ENCODE measurements around the gene ESPN. TPM values are rescaled to one million over a fixed set of nuclear protein-coding genes. Genes with fewer than 3 reads are reported as not detected.

The ESPN gene
- total and polyA plus RNA-seq, 4 donors, result 0.66 to 7.4 (median 3.3) TPM

DNA sequence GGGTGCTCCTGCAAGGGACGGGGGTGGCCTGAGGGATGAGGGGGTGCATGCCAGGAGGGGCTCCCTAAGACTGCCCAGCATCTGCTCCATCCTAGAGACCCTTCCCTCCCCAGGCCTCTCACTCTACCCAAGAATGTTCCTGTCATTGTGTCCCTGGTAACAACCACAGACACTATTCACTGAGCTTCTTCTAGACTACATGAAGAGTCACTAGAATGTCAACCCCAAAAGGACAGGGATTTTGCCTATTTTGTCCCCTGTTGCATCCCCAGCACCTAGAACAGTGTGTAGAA is 38.5 kb downstream of the ESPN start:
- Histone ChIP-seq H3K27ac (ENCODE audit: low read depth, low read length) (no peak overlapping the region), H3K9me3 (ENCODE audit: control insufficient read depth, insufficient read depth, low read length) (no peaks in the 10 kb centered on the region), H3K27me3 (ENCODE audit: control insufficient read depth, insufficient read depth, low read length) (peaks cover 31% of the 10 kb centered on the region), H3K36me3 (ENCODE audit: control insufficient read depth, insufficient read depth, low read length) (peaks cover 78% of the 10 kb centered on the region), H3K4me1 (ENCODE audit: control insufficient read depth, insufficient read depth, low read length) (peaks cover 22% of the 10 kb centered on the region), H3K4me3 (ENCODE audit: low read depth, low read length) (no peak overlapping the region)
- DNase-seq (ENCODE audit: low read depth in 4 of 6, low spot score in 6 of 6), result no peak
- WGBS (ENCODE audit: insufficient coverage), result no CpG with 5 or more reads among the region's 1 CpG

DNA sequence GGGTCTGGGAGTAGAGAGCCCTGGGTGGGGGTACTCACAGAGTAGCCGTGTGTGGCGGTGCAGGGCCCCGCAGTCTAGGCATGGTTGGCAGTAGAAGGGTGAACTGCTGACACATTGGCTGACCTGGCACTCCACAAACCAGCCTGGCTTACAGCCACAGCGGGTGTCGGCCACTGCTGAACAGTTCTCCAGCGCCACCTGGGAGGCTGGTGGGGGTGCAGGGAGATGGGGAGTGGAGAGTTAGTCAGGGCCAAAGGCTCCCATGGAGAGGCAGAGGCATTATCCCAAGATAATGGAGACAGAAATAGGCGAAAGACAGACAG is 39.9 kb downstream of the ESPN start:
- no peak overlapping the region for H3K4me3 ChIP-seq (ENCODE audit: low read depth, low read length)
- no peaks in the 10 kb centered on the region for H3K9me3 ChIP-seq (ENCODE audit: control insufficient read depth, insufficient read depth, low read length)
- WGBS (ENCODE audit: insufficient coverage), result 78% methylated on average over 7 of the region's 7 CpGs
- peaks cover 30% of the 10 kb centered on the region for H3K27me3 ChIP-seq (ENCODE audit: control insufficient read depth, insufficient read depth, low read length)
- no peak for DNase-seq (ENCODE audit: low read depth in 4 of 6, low spot score in 6 of 6)
- H3K27ac ChIP-seq (ENCODE audit: low read depth, low read length), result no peak overlapping the region
- H3K36me3 ChIP-seq (ENCODE audit: control insufficient read depth, insufficient read depth, low read length), result peaks cover 93% of the 10 kb centered on the region
- H3K4me1 ChIP-seq (ENCODE audit: control insufficient read depth, insufficient read depth, low read length), result peaks cover 22% of the 10 kb centered on the region

- peaks cover 26% of the 10 kb centered on the region for H3K27me3 ChIP-seq (ENCODE audit: control insufficient read depth, insufficient read depth, low read length)
- H3K4me3 ChIP-seq (ENCODE audit: low read depth, low read length), result no peak overlapping the region
- WGBS (ENCODE audit: insufficient coverage), result 84% methylated on average over 5 of the region's 5 CpGs
- no peaks in the 10 kb centered on the region for H3K9me3 ChIP-seq (ENCODE audit: control insufficient read depth, insufficient read depth, low read length)
- H3K36me3 ChIP-seq (ENCODE audit: control insufficient read depth, insufficient read depth, low read length), result peaks cover 93% of the 10 kb centered on the region
- DNase-seq (ENCODE audit: low read depth in 4 of 6, low spot score in 6 of 6), result no peak
- no peak overlapping the region for H3K27ac ChIP-seq (ENCODE audit: low read depth, low read length)
- H3K4me1 ChIP-seq (ENCODE audit: control insufficient read depth, insufficient read depth, low read length), result peaks cover 19% of the 10 kb centered on the region
These were observed 40.3 kb downstream of the ESPN start for GRCh38 chr1:6464915-6465314.

DNA sequence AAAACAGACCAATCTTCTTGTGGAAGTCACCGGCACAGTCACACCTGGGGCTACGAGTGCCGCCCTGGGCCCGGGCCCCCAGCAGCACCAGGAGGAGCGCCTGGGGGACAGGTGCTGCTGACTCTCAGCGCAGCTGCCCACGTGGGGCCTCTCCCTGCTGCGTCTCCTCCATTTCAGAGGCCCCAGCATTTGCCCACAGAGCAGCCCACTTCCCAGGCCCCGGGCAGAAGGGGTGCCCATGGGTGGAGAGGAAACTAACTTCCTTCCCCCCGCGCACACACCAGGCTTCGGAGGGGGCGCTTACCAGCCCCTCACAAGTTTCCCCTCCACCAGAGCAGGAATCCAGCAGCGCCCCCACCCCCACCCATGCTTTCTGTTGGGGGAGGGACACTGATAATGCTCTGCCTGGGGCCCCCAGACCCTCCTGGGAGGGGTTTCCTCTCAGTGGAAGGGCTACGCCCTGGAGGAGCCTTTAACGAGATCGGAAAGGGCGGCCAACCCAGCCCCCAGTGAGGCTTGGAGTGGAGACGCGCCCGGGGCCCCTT is 41.0 kb downstream of the ESPN start:
- Histone ChIP-seq H3K27ac (ENCODE audit: low read depth, low read length) (no peak overlapping the region), H3K9me3 (ENCODE audit: control insufficient read depth, insufficient read depth, low read length) (no peaks in the 10 kb centered on the region), H3K4me1 (ENCODE audit: control insufficient read depth, insufficient read depth, low read length) (peaks cover 13% of the 10 kb centered on the region), H3K4me3 (ENCODE audit: low read depth, low read length) (no peak overlapping the region), H3K36me3 (ENCODE audit: control insufficient read depth, insufficient read depth, low read length) (peaks cover 94% of the 10 kb centered on the region), H3K27me3 (ENCODE audit: control insufficient read depth, insufficient read depth, low read length) (peaks cover 19% of the 10 kb centered on the region)
- no peak for DNase-seq (ENCODE audit: low read depth in 4 of 6, low spot score in 6 of 6)
- WGBS (ENCODE audit: insufficient coverage), result 55% methylated on average over 15 of the region's 21 CpGs

DNA sequence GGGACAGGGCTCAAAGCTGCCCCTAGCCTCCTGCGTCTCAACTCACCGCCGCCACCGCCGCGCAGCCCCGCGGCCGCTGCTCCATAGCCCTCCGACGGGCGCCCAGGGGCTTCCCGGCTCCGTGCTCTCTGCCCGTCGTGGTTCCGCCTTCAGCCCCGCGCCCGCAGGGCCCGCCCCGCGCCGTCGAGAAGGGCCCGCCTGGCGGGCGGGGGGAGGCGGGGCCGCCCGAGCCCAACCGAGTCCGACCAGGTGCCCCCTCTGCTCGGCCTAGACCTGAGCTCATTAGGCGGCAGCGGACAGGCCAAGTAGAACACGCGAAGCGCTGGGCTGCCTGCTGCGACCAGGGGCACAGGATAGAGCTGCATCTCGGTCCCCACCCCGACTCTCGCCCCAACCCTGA is 41.4 kb downstream of the ESPN start, which contains the start of gene TNFRSF25:
TSS of gene TNFRSF25 (minus strand) at position 151 of the 400 bp plus-strand sequence. CDS start at position 85, 66 bp downstream.
- H3K4me1 ChIP-seq (ENCODE audit: control insufficient read depth, insufficient read depth, low read length), result peaks cover 8% of the 10 kb centered on the region
- H3K27me3 ChIP-seq (ENCODE audit: control insufficient read depth, insufficient read depth, low read length), result peaks cover 14% of the 10 kb centered on the region
- no peaks in the 10 kb centered on the region for H3K9me3 ChIP-seq (ENCODE audit: control insufficient read depth, insufficient read depth, low read length)
- peaks cover 94% of the 10 kb centered on the region for H3K36me3 ChIP-seq (ENCODE audit: control insufficient read depth, insufficient read depth, low read length)
- H3K4me3 ChIP-seq (ENCODE audit: low read depth, low read length), result no peak within 1 kb of the TSS
- DNase-seq (ENCODE audit: low read depth in 4 of 6, low spot score in 6 of 6), result no peak
- no peak within 1 kb of the TSS for H3K27ac ChIP-seq (ENCODE audit: low read depth, low read length)
- 26% methylated on average over 42 of the region's 43 CpGs for WGBS (ENCODE audit: insufficient coverage)

- peaks cover 8% of the 10 kb centered on the region for H3K27me3 ChIP-seq (ENCODE audit: control insufficient read depth, insufficient read depth, low read length)
- WGBS (ENCODE audit: insufficient coverage), result no CpG with 5 or more reads among the region's 5 CpGs
- no peak overlapping the region for H3K27ac ChIP-seq (ENCODE audit: low read depth, low read length)
- no peak for DNase-seq (ENCODE audit: low read depth in 4 of 6, low spot score in 6 of 6)
- H3K9me3 ChIP-seq (ENCODE audit: control insufficient read depth, insufficient read depth, low read length), result no peaks in the 10 kb centered on the region
- H3K4me1 ChIP-seq (ENCODE audit: control insufficient read depth, insufficient read depth, low read length), result peaks cover 5% of the 10 kb centered on the region
- H3K36me3 ChIP-seq (ENCODE audit: control insufficient read depth, insufficient read depth, low read length), result peaks cover 94% of the 10 kb centered on the region
- H3K4me3 ChIP-seq (ENCODE audit: low read depth, low read length), result no peak overlapping the region
These were observed 42.2 kb downstream of the ESPN start for GRCh38 chr1:6466751-6467150.

DNA sequence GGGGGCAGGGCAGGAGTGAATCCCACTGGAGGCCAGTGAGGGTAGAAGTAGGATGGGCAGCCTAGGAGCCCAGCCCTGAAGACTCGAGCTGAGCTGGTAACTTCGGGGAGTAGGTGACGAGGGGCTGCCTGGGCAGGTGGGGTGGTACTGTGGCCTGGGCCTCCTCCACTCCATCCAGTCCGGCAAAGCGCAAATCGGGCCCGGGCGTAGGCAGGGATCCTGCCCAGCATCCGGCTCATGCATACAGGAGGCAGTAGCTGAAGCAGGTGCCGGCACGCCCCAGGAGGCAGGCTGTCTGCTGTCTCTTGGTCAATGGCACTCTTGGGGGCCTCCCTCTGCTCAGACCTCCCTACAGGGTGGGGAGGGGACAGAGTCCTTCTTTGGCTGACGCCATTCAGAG is 42.6 kb downstream of the ESPN start:
- H3K27ac ChIP-seq (ENCODE audit: low read depth, low read length), result no peak overlapping the region
- H3K4me1 ChIP-seq (ENCODE audit: control insufficient read depth, insufficient read depth, low read length), result peaks cover 5% of the 10 kb centered on the region
- peaks cover 3% of the 10 kb centered on the region for H3K27me3 ChIP-seq (ENCODE audit: control insufficient read depth, insufficient read depth, low read length)
- DNase-seq (ENCODE audit: low read depth in 4 of 6, low spot score in 6 of 6), result no peak
- H3K9me3 ChIP-seq (ENCODE audit: control insufficient read depth, insufficient read depth, low read length), result no peaks in the 10 kb centered on the region
- H3K4me3 ChIP-seq (ENCODE audit: low read depth, low read length), result no peak overlapping the region
- 94% methylated on average over 11 of the region's 12 CpGs for WGBS (ENCODE audit: insufficient coverage)
- peaks cover 94% of the 10 kb centered on the region for H3K36me3 ChIP-seq (ENCODE audit: control insufficient read depth, insufficient read depth, low read length)

GRCh38 chr1:6467744-6468688 is 43.4 kb downstream of the ESPN start:
- Histone ChIP-seq H3K27me3 (ENCODE audit: control insufficient read depth, insufficient read depth, low read length) (peaks cover 3% of the 10 kb centered on the region), H3K27ac (ENCODE audit: low read depth, low read length) (no peak overlapping the region), H3K4me3 (ENCODE audit: low read depth, low read length) (no peak overlapping the region), H3K36me3 (ENCODE audit: control insufficient read depth, insufficient read depth, low read length) (peaks cover 94% of the 10 kb centered on the region), H3K9me3 (ENCODE audit: control insufficient read depth, insufficient read depth, low read length) (no peaks in the 10 kb centered on the region), H3K4me1 (ENCODE audit: control insufficient read depth, insufficient read depth, low read length) (peaks cover 5% of the 10 kb centered on the region)
- WGBS (ENCODE audit: insufficient coverage), result 93% methylated on average over 30 of the region's 30 CpGs
- no peak for DNase-seq (ENCODE audit: low read depth in 4 of 6, low spot score in 6 of 6)

DNA sequence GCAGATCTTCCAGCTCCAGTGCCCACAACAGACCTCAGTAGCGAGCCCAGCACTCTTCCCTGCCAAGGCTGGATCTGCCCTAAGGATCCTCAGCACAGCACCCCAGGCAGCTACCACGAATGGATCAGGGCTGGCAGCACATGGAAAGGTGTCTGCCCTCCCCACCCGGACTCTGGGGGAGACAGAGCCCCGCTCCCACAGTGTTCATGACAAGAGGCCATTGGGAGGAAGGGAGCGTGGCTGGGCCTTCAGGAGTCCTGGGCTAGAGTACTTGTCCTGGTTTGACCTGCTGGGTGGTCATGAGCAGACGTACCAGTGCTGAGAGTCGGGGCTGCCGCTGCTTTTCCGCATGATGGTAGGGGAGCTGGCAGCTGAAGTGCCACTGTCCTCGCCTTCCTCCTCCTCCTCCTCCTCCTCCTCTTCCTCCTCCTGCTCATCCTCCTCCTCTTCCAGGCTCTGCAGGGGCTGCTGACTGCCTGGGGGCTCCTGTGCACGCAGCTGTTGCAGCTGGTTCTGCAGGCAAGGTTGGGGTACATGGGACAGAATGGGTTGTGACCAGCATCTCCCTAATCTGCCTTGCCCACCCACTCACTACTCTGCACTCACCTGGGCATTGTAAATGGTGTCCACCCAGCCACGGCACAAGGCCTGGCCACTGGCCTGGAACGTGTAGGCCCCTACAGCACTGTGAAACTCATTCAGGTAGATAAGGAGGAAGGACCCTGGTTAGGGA is 44.3 kb downstream of the ESPN start:
- 92% methylated on average over 5 of the region's 13 CpGs for WGBS (ENCODE audit: insufficient coverage)

More for the DNA sequence above, 44.3 kb downstream of the ESPN start:
- Histone ChIP-seq H3K27me3 (ENCODE audit: control insufficient read depth, insufficient read depth, low read length) (peaks cover 3% of the 10 kb centered on the region), H3K4me3 (ENCODE audit: low read depth, low read length) (no peak overlapping the region), H3K36me3 (ENCODE audit: control insufficient read depth, insufficient read depth, low read length) (peaks cover 99% of the 10 kb centered on the region), H3K9me3 (ENCODE audit: control insufficient read depth, insufficient read depth, low read length) (no peaks in the 10 kb centered on the region), H3K4me1 (ENCODE audit: control insufficient read depth, insufficient read depth, low read length) (peaks cover 5% of the 10 kb centered on the region), H3K27ac (ENCODE audit: low read depth, low read length) (no peak overlapping the region)
- DNase-seq (ENCODE audit: low read depth in 4 of 6, low spot score in 6 of 6), result no peak

Measured in spinal cord (tissue), 10 donors.